NOMO-1 treated with DMSO at 0.1 percent for 48 hours (cell line): ENCODE data around the gene C1QTNF3.
"Not testable (repeated sequence)": the region's sequence is repeated elsewhere in the genome, so short reads cannot be mapped to it uniquely, and the experiment has no call there.

ENCODE experiments used
- DNase-seq: peaks from one replicate; lab custom pipeline; 2025; ENCODE audit not compliant: unreplicated experiment; lab: John Stamatoyannopoulos, UW

The C1QTNF3 gene

DNA sequence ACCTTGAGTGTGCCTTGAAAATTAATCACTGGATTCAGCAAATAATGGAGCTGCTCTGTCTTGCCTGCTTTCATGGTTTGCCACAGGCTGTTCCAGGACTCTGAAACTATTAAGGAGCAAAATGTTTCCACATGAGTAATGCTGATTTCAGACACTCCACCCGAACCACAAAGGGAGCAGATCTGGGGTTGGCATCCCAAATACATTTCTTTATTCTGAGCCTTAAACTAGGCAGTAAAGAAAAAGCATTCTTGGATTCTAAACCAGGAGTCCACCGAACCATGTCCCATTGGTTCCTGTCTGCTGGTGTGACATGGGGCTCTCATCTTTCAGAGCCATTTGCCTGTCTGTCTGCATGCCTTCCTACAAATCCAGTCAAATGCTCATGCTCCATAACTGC lies 10.1 kb upstream of the C1QTNF3 start:
- DNase-seq, result no peak

DNA sequence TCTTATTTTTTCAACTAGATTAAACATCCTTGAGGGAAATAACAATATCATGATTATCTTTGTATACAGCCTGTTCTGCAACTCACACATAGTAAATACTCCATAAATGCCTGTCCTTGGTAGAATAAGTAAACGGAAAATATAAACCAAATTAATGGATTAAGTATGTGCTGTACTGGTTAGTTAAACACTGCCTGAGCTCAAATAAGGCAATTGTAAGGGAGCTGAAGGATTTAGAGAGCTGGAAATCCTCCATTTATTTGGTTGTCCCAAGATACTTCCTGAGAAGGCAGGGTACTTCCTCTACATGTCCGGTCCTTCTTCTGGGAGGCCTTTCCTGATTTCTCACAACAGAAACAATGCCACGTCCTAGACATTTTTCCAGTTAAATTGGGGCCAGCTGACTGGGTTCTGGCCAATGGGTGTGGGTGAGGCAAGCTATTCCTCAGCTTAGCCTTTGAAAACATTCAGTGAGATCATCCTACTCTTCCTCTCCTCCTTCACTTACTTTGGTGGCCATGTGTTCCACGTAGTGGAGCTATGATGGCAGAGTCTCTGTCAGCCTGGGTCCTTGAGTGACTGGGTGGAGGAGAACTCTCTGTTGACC lies 8.5 kb upstream of the C1QTNF3 start:
- no peak for DNase-seq

DNA sequence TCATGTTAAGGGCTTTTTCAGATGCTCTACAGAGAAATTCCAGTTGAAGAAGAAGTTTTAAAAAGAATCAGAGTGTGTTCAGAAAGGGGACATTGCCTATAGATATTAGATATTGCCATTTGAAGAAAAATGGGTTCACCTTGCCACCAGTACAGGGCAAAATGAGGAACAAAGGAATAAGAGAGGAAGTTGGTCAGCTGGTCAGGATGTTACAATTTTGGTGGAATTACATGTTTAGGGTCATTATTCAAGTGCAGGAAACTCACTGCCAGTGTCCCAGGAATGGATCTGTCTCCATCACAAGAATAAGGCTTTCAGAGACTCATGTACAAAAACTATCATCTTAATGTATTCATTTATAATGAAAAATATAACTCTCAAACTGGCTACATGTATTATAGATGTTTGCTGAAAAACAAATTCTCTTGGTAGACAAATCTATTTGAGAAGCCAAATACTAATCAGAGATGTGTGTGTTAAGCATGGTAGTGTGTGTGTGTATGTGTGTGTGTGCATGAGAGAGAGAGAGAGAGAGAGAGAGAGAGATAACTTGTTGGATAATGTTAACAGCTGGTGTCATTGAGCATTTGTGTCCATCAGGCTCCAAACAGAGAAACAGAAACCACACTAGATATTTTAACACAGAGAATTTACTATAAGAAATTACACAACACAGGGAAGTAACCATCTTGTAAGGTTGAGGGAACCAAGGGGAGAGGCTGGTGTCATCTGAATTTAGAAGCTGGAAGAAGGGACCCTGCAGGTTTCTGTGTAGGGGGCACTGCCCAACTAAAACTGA lies 5.0 kb upstream of the C1QTNF3 start:
- peak; percentile 76 for DNase-seq

DNA sequence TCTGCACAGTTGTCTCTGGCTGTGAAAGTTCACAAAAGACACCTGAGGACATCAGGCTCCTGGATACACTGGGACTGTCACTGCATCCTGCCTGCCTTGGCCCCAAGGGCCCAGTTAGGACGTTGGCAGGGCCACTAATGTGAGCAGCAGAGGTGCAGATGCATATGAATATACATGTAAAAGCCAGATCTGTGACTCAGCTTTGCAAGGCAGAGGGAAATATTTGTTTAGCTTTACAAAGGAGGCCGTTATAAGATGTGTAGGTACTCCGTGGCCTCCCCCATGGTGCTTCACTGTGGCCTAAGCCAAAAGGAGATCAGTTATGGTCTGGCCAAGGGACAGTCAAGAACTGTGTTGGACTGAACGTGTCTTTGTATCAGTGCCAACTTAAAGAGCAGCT lies 4.1 kb upstream of the C1QTNF3 start:
- DNase-seq, result no peak

DNA sequence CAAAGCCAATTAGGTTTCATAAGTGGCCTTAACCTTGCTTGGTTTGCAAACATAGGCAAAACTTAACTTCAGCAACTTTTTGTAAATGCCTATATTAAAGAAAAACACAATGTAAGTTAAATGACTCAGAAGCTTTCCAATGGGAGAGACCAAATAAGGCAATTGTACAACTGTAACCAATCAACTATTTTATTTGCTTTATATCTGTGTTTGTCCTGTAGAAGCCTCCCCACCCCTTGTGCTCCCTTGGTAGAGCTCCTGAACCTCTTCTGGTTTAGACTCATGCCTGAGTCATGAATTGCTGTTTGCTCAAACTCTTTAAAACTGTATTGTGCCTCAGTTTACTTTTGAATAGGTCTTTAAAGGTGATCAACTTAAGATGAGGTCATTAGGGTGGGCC lies 3.0 kb upstream of the C1QTNF3 start:
- DNase-seq, result no peak

DNA sequence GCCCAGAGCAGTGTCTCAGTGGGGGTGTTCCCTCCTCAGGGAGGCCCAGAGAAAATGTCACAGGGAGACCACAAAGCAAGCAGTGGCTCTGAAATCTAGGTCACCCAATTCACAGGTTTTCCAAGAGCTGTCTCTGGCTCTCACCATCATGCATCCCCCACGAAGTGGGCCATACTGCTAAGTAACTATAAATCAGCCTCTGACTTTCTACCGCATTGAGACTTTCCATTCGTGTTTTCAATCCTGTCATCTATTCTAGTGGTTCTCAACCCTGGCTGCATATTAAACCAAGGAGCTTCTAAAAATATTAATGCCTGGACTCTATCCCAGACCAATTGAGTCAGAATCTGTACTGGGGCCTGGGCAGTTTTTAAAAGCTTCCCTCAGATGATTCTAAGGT lies 2.0 kb upstream of the C1QTNF3 start:
- DNase-seq, result no peak

DNA sequence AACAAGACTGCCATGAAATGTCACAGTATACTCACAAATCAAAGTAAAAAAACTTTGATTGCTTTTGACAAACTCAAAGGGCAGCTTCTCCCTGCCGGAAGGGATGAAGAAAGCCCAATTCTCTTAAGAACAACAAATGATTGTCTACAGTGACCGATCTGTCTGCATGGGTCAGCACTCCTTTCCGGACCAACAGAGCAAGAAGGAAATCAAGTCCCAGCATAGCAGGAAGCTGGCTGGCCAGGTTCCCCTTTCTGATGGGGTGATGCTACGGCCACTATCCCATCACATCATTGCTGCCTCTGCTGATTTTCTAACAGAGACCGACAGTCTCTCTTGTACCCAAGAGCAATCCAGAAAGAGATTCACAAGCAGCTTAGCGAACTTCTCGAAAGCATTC lies 692 bp downstream of the C1QTNF3 start:
- DNase-seq, result peak; percentile 35

DNA sequence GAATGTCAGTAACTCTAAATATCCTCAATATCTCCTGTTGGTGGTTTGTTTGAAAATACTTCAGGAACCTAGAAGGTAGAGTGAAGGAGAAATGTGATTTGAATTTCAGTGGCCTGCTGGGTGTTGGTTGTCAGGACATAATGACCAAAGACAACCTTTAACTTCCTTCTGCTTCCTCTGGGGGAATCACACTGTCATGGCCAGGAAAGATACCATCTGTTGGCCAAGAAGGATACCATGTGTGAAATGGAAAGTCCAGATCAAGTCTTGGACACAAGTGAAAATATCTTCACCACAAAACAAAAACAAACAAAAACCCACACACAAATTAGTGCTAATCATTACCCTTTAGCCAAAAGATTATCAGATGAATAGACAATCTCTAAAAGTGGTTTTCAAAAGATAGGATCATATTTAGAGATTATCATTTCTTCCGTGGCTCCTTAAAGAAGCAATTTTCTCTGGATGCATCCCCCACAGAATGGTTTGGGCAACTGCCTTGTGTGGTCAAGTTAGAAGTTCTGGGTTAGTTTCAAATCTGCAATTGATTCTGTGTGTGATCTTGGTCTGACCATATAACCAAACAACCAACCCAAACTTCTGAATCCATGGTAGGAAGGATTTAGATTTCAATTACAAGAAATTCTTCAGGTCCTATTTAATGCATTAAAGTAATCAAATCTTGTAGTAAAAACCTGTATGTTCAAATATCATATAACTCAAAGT lies 1.6 kb downstream of the C1QTNF3 start:
- DNase-seq, result no peak

DNA sequence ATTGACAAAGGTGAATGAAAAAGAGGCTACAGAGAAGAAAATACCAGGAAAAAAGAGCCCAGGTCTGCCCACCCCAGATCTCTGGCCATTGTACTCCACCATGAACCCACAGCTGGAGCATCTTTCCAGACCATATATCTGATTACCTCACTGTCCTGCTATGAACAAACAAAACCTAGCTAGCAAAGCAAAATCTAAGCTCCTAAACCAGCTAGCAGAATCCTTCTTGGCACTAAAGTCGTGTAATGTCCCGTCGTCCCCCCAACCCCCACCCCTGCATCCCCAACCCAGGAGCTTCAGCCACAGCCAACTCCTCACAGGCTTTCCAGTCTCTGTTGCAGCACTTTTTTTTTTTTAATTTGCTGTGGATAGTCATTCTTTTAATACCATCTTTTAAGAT lies 2.5 kb downstream of the C1QTNF3 start:
- no peak for DNase-seq

DNA sequence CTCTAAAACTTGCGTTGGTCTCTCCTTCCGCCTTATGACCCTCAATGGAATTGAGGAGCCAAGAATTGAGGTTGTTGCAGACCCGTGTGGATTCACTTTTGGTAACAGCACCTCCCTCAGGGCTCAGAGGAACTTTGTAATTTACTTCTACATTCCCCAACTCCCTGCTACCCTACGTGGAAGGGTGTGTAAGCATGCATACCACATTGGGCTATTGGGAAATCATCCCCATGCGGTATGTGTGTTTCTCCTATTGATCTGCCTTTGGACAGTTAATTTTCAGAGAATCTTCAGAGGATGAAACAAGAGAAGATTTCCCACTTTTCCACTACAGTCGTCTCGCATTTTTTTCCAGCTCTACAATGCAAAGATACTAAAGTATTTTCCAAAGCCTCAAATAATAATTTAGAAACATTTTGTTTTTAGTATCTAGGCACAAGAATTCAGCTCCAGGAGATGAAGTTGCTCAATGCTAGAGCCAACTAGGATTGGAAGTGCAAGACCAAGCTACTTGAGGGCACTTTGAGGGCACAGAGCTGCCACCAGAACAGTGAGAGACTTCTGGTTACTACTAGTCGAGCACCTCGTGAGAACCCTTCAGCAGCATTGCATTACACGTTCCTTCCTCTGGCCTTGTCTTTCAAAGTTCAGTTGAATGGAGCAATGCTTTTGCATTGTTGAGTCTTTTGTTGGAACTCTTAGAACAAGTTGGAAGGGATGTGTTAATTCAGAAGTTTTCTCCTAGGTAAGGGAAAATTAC lies 3.4 kb downstream of the C1QTNF3 start:
- no peak for DNase-seq

DNA sequence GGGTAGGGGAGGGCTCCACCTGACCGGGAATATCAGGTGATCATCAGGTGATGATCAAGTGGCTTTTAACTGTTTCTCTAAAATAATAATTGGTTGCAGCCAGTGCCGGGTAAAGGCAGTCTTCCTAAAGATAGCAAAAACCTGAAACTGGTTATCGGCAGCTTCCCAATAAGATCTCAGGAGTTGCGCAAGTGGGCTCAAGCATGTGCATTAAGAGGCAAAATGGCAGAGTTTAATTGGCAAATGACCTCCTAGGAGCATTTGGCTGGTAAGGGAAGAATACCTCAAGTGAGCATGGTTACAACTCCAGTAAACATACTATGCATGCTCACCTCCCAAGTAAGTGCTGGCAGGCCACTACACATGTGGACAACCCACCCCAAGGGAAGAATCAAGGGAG lies 4.2 kb downstream of the C1QTNF3 start:
- no peak for DNase-seq

DNA sequence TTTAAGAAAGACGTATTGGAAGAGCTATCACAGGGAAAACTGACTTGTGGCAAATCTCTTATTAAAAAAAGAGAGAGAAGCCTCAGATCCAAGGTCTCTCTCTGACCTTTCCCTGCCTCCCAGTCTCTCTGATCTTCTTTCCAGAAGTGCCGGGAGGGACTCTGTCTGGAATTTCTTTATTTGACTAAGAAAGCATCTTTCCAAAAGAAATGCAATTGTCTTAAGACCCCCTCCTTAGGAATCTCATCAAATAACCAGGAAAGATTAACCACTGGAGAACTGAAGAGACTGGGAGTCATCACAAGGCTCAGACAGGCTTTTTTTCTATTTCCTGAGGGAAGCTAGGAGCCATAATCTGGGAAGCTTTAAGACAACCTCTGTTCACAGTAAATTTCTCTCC lies 4.6 kb downstream of the C1QTNF3 start:
- no peak for DNase-seq

DNA sequence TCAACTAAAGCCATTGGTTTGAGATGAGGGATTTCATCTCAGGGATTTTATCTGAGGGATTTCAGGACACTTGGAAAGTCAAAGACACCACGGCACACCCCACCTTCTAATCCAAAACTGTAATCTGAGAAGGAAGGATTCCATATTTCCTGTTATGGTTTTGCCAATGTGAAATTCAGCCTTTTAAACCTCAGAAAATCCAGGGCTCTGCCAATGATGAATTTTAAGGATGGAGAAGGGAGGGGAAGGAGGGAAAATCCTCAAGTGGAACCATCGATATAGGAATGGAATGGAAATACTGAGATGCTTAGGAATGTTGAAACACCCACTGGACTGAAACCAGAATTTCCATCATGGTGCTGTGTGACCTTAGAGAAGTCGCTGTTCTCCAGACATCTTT lies 5.3 kb downstream of the C1QTNF3 start:
- no peak for DNase-seq

DNA sequence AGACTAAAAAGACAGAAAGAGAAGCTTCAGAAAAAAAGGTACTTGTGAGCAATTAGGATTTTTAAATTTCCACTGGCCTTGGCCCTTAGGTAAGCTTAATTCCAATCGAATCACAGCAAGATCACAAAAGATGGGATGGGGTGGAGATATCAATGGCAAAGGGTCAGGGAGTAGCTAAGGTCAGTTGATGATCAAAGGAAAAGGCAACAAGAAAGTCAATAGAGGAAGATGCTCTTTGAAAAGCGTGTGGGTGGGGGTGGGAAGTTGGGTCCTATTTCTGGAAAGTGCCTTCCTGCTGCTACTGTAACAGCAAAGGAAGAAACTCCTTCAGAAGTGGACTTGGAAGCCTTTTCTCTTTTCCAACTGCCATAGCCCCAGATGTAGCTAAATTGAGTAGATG lies 7.3 kb downstream of the C1QTNF3 start:
- no peak for DNase-seq

DNA sequence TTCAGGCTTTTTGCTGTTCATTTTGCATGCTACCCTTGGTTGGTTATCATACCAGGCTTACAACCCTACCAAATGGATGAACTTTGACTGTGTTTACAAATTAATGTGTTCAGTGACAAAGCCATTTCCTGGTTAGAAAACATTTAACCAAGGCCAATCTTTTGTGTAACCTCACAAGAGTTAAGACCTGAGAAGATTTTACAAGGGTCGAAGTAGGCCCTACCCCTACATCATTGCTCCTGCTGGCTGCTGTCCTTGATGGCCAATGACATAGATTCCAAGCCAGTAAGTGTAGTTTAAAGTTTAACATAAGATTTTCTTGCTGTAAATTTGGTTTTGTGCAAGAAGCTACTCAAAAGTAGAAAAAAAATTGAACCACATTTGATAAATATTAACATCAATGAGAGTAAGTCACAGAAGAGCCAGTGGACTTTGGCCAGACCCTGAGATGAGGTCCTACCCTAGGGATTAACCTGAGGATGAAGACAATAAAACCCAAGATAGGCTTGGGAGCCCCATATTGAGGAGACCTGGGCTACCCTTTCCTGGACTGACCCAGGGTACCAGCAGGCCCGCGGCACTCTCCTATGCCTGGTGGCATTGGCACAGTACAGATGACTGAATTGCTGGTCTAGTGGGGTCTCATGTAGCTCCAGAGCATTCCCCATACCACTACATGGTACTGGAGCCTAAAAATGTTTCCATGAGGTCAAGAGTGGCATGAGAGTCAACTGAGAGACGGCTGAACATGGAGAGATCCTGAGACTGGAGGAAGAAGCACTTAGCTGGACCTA lies 8.3 kb downstream of the C1QTNF3 start:
- no peak for DNase-seq

DNA sequence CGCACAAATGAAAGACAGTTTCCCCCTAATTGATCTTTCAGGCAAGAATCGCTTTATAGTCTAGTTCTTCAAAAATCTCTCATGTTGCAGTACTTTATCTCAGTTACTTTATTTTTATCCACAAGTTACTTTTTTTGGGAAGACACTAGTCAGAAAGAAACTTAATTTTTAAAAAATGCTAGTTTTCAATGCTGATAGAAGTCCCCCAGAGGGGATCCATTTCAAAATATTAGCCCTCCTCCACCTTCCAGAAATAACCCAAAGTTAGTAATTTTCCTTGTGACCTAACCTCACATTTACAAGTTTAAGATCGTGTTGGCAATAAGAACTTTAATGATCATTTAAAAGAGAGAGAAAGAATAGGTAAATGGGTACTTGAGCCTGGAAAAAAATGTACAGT lies 11.0 kb downstream of the C1QTNF3 start:
- no peak for DNase-seq

DNA sequence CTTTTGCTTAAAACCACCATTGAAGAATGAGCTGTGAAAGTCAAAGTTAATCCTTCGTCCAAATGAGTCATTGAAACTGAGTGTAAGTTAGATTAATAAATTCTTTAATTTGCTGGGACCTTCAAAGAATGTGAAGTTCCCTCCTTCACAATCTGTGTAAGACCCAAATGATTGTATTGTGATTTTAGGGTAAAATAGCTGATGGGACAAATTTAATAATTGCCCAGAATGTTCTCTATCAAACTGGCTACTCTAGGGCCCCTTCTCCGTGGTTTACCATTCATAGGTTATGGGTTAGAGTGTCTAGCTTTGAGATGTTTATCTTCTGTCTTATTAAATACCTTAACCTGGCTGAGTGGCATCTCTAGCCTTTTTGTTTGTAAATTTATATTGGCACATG lies 11.9 kb downstream of the C1QTNF3 start:
- no peak for DNase-seq

DNA sequence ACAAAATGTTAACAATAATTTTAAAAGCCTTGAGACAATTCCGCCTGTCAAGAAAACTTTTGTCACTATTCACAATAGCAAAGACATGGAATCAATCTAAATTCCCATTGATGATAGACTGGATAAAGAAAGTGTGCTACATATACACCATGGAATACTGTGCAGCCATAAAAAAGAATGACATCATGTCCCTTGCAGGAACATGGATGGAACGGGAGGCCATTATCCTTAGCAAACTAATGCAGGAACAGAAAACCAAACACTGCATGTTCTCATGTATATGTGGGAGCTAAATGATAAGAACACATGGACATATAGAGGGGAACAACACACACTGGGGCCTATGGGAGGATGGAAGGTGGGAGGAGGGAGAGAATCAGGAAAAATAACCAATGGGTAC lies 12.4 kb downstream of the C1QTNF3 start:
- DNase-seq, result not testable (repeated sequence)

DNA sequence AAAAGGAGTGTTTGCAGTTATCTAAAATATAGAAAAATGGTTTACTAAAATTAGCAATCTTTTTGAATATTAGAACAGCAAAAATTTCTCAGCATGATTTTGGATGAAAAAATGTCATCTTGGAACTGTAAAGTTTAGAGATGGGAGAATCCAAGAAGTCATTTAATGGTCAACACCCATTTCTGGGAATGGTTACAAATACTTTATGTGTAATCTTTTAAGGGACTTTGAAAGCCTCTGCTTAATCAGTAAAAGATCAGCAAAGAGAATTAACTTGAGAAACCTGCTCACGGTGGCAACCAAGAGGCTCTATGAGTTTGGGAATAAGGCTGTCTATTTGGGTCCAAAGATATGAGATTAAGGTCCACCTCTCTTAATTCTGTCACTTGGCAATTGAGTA lies 13.0 kb downstream of the C1QTNF3 start:
- no peak for DNase-seq

DNA sequence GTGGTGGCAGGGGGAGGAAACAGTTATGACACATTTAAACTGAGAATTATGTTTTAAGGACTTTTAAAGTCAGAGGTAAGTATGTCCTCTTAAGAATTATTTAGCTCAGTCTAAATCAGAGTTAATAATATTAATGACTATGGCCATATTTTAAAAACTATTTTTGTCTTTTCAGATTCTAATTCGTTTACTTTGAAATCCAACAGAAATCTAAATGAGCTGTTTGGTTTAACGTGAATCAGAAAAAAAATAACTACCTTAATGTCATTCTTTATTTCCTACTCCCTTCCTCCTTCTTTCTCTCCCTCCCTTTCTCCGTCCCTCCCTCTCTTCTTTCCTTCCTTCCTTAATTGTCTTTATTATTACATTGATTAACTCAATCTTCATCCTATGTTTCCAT lies 14.7 kb downstream of the C1QTNF3 start:
- DNase-seq, result no peak
